HEK293 (cell line): ENCODE measurements around the gene DOCK4.
A peak's percentile ranks its signal among the peaks of the same experiment; 100 is the strongest.

Experiments used
- CTCF ChIA-PET: fragments of 350-600 bp; formaldehyde crosslinking; extraction: SDS; loops from one replicate; lab custom pipeline; 2021; ENCODE audit warnings: antibody characterized with exemption; lab: Yijun Ruan, JAX
- POLR2A ChIA-PET: fragments of 300-600 bp; formaldehyde crosslinking; extraction: SDS; loops from one replicate; lab custom pipeline; 2020; ENCODE audit warnings: antibody characterized with exemption, inconsistent platforms; lab: Yijun Ruan, JAX
- H3K27ac ChIP-seq: fragments of 200-500 bp; sonication (Bioruptor generic); 2 replicates; pipeline ENCODE4 v1.5.1; 2014; ENCODE audit warnings: low read depth, low read length, control low read depth, inconsistent platforms; ENCODE audit errors: extremely low read depth
- H3K36me3 ChIP-seq, 2 experiments: fragments of 200-500 bp in 1 of 2; sonication (Bioruptor generic) in 1 of 2; 1 replicate in 1 of 2; 2 replicates in 1 of 2; pipeline ENCODE4 v1.5.1; 2014 to 2017; ENCODE audit warnings: inconsistent platforms in 2 of 2, low read length in 2 of 2; ENCODE audit not compliant: control insufficient read depth in 2 of 2, insufficient read depth in 1 of 2
- H3K4me1 ChIP-seq: fragments of 200-500 bp; sonication (Bioruptor generic); 2 replicates; pipeline ENCODE4 v1.5.1; 2014; ENCODE audit warnings: mild to moderate bottlenecking, low read length, inconsistent platforms; ENCODE audit not compliant: control insufficient read depth, insufficient read depth
- H3K4me3 ChIP-seq: 2 replicates; pipeline ENCODE4 v1.5.1; 2011; ENCODE audit warnings: low read depth, mild to moderate bottlenecking, control low read depth, low read length, moderate library complexity
- H3K9me3 ChIP-seq: fragments of 200-500 bp; sonication (Bioruptor generic); 2 replicates; pipeline ENCODE4 v1.5.1; 2014; ENCODE audit warnings: low read depth, low read length, inconsistent platforms; ENCODE audit not compliant: control insufficient read depth, insufficient read depth
- GLI2 ChIP-seq: fragments of 450-650 bp; formaldehyde crosslinking; IDR thresholded peaks from 2 replicates; pipeline ENCODE4; 2017; ENCODE audit warnings: missing biosample characterization, missing genetic modification characterization, low read depth, borderline replicate concordance
- GLIS2 ChIP-seq: fragments of 450-650 bp; formaldehyde crosslinking; IDR thresholded peaks from 2 replicates; pipeline ENCODE4 v1.5.1; 2016; ENCODE audit warnings: missing biosample characterization, missing genetic modification characterization
- IKZF3 ChIP-seq: fragments of 450-650 bp; IDR thresholded peaks from 2 replicates; pipeline ENCODE4 v1.5.0; 2018; ENCODE audit warnings: missing biosample characterization, mild to moderate bottlenecking, missing genetic modification characterization, moderate library complexity
- KLF7 ChIP-seq: fragments of 450-650 bp; formaldehyde crosslinking; IDR thresholded peaks from 2 replicates; pipeline ENCODE4 v1.5.1; 2016; ENCODE audit warnings: missing biosample characterization, missing genetic modification characterization, borderline replicate concordance
- PBX3 ChIP-seq: sonication (generic); formaldehyde crosslinking; IDR thresholded peaks from 2 replicates; pipeline ENCODE4 v1.8.1; 2022; ENCODE audit warnings: mild to moderate bottlenecking, moderate library complexity, missing genetic modification reagents
- SCRT2 ChIP-seq: fragments of 450-650 bp; formaldehyde crosslinking; IDR thresholded peaks from 2 replicates; pipeline ENCODE4 v1.5.1; 2016; ENCODE audit warnings: missing biosample characterization, missing genetic modification characterization
- ZNF10 ChIP-seq: fragments of 450-650 bp; formaldehyde crosslinking; IDR thresholded peaks from 2 replicates; pipeline ENCODE4 v1.5.1; 2017; ENCODE audit warnings: missing biosample characterization, missing genetic modification characterization
- ZNF140 ChIP-seq: fragments of 450-650 bp; formaldehyde crosslinking; IDR thresholded peaks from 2 replicates; pipeline ENCODE4 v1.5.1; 2016; ENCODE audit warnings: missing biosample characterization, missing genetic modification characterization
- ZNF146 ChIP-seq: fragments of 450-650 bp; formaldehyde crosslinking; IDR thresholded peaks from 2 replicates; pipeline ENCODE4 v1.5.1; 2016; ENCODE audit warnings: missing biosample characterization, missing genetic modification characterization
- ZNF169 ChIP-seq: fragments of 450-650 bp; formaldehyde crosslinking; IDR thresholded peaks from 2 replicates; pipeline ENCODE4 v1.5.1; 2016; ENCODE audit warnings: missing biosample characterization, missing genetic modification characterization
- ZNF2 ChIP-seq: fragments of 450-650 bp; formaldehyde crosslinking; IDR thresholded peaks from 2 replicates; pipeline ENCODE4 v1.5.1; 2016; ENCODE audit warnings: missing biosample characterization, missing genetic modification characterization
- ZNF311 ChIP-seq: fragments of 450-650 bp; formaldehyde crosslinking; IDR thresholded peaks from 2 replicates; pipeline ENCODE4 v1.5.1; 2017; ENCODE audit warnings: missing biosample characterization, missing genetic modification characterization, borderline replicate concordance
- ZNF37A ChIP-seq: fragments of 450-650 bp; IDR thresholded peaks from 2 replicates; pipeline ENCODE4 v1.5.1; 2018; ENCODE audit warnings: missing biosample characterization, missing genetic modification characterization
- ZNF394 ChIP-seq: fragments of 450-650 bp; formaldehyde crosslinking; IDR thresholded peaks from 2 replicates; pipeline ENCODE4 v1.5.1; 2016; ENCODE audit warnings: missing biosample characterization, missing genetic modification characterization, mild to moderate bottlenecking, moderate library complexity, borderline replicate concordance
- ZNF549 ChIP-seq: fragments of 450-650 bp; IDR thresholded peaks from 2 replicates; pipeline ENCODE4 v1.5.1; 2018; ENCODE audit warnings: missing biosample characterization, missing genetic modification characterization, mild to moderate bottlenecking, inconsistent platforms, moderate library complexity
- ZNF629 ChIP-seq: fragments of 450-650 bp; formaldehyde crosslinking; IDR thresholded peaks from 2 replicates; pipeline ENCODE4 v1.5.1; 2017; ENCODE audit warnings: missing biosample characterization, missing genetic modification characterization
- ZNF660 ChIP-seq: fragments of 450-650 bp; IDR thresholded peaks from 2 replicates; pipeline ENCODE4 v1.5.1; 2018; ENCODE audit warnings: missing biosample characterization, mild to moderate bottlenecking, missing genetic modification characterization
- ZNF830 ChIP-seq: fragments of 450-650 bp; IDR thresholded peaks from 2 replicates; pipeline ENCODE4 v1.5.0; 2018; ENCODE audit warnings: missing biosample characterization, missing genetic modification characterization, low read depth, mild to moderate bottlenecking, moderate library complexity
- TF ChIP-seq, protein P1 (sequence below): fragments of 450-650 bp; formaldehyde crosslinking; IDR thresholded peaks from 2 replicates; pipeline ENCODE4 v1.5.1; 2016; ENCODE audit warnings: missing biosample characterization, missing genetic modification characterization

DOCK4 gene

DNA sequence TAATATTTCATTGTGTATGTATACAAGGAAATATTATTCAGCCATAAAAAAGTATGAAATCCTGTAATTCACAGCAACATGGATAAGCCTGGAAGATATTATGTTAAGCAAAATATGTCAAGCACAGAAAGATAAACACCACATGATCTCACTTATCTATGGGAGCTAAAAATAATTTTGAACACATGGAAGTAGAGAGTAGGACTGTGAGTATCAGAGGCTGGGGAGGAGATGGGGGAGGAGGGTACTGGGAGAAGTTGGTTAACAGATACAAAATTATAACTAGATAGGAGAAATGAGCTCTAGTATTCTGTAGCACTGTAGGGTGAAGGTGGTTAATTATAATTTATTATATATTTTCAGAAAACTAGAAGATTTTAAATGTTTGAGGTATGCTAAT lies 132.7 kb downstream of the DOCK4 start:
- no peaks in the 10 kb centered on the region for H3K4me1 ChIP-seq
- H3K27ac ChIP-seq = no peak overlapping the region
- TF ChIP-seq IKZF3 (tag by site-specific recombination) = no peak
- TF ChIP-seq KLF7 (tag by site-specific recombination) = no peak
- TF ChIP-seq ZNF146 (tag by site-specific recombination) = peak; percentile 67
- TF ChIP-seq, all 188 proteins: peak for 1
- POLR2A ChIA-PET = no interaction called here
- CTCF ChIA-PET = no interaction called here
- Histone ChIP-seq H3K4me3 (no peak overlapping the region), H3K9me3 (no peaks in the 10 kb centered on the region), H3K36me3 (no peaks in the 10 kb centered on the region)

- no peaks in the 10 kb centered on the region for H3K36me3 ChIP-seq
- POLR2A ChIA-PET = no interaction called here
- CTCF ChIA-PET = interaction anchor here (1.3 kb wide), 1 partner anchor 310 kb away, joined by 3 read pairs; no protein-coding TSS in a partner anchor
- H3K27ac ChIP-seq = no peak overlapping the region
- TF ChIP-seq ZNF169 (no peak), ZNF10 (tag by site-specific recombination) (peak; percentile 52; the same call in 1 of the 2 replicates), ZNF549 (no peak)
- no peak overlapping the region for H3K4me3 ChIP-seq
- H3K4me1 ChIP-seq = no peaks in the 10 kb centered on the region
- H3K9me3 ChIP-seq = no peaks in the 10 kb centered on the region
These were observed 133.5 kb downstream of the DOCK4 start for GRCh38 chr7:112072541-112073245.

DNA sequence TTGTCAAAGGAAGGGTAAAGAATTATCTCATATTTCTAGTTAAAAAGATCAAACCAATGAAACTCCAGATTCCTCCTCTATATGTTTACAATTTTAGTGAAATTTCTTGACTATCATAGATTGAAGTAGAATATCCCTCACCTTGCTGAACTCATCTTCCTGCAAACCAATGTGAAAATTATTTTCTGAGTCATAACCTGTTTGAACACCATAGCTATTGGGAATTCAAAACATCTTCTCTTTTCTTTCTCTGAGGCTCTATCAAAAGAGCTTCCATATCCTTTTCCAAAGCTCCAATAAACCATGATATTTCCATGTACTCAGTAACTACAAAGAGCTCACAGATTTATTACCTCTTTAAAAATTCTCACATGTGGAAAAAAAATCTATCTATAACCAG lies 134.3 kb downstream of the DOCK4 start:
- ChIA-PET CTCF (interaction anchor here (1.3 kb wide), 1 partner anchor 309 kb away, joined by 3 read pairs; no protein-coding TSS in a partner anchor), POLR2A (no interaction called here)
- Histone ChIP-seq H3K9me3 (no peaks in the 10 kb centered on the region), H3K4me3 (no peak overlapping the region), H3K4me1 (peaks cover 5% of the 10 kb centered on the region), H3K36me3 (no peaks in the 10 kb centered on the region), H3K27ac (no peak overlapping the region)
- TF ChIP-seq ZNF660 (tag by site-specific recombination) (no peak), SCRT2 (peak; percentile 50), ZNF830 (tag by site-specific recombination) (no peak), ZNF394 (tag by site-specific recombination) (no peak)

DNA sequence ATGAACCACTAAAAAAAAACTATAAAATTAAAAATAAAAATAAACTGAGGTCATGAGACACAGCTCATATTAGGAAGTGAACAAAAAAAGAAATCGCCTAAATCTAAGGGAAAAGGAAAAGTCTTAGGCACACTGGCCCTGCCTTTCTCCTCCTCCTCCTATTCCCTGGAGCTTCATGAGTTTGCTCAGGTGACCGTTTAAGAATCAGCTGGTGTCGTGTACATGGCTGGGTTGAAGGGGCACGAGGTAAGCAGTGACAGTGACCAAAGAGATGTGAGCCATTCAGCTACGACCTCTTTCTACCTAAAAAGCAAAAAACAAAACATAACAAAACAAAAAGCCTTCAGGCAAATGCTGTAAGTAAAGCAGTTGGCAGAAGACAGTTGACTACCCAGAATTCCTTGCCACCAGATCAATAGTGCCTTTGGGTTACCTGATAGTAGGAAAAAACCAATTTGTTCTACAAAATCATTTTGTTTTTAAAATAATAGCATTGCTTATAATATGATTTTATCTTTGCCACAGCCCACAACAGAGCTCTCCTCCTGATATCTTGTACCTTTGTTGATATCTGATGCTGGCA lies 135.4 kb downstream of the DOCK4 start:
- ChIA-PET CTCF (interaction anchor here (1.6 kb wide), 1 partner anchor 20 kb away, joined by 3 read pairs; no protein-coding TSS in a partner anchor), POLR2A (interaction anchor here (0.6 kb wide), 1 partner anchor 171 kb away, joined by 4 read pairs; no protein-coding TSS in a partner anchor)
- Histone ChIP-seq H3K27ac (no peak overlapping the region), H3K9me3 (no peaks in the 10 kb centered on the region), H3K36me3 (no peaks in the 10 kb centered on the region), H3K4me1 (peaks cover 5% of the 10 kb centered on the region), H3K4me3 (no peak overlapping the region)
- TF ChIP-seq ZNF394 (tag by site-specific recombination) = no peak
- TF ChIP-seq ZNF37A (tag by site-specific recombination) = no peak
- no peak for TF ChIP-seq ZNF311 (tag by site-specific recombination)
- no peak for TF ChIP-seq ZNF629

DNA sequence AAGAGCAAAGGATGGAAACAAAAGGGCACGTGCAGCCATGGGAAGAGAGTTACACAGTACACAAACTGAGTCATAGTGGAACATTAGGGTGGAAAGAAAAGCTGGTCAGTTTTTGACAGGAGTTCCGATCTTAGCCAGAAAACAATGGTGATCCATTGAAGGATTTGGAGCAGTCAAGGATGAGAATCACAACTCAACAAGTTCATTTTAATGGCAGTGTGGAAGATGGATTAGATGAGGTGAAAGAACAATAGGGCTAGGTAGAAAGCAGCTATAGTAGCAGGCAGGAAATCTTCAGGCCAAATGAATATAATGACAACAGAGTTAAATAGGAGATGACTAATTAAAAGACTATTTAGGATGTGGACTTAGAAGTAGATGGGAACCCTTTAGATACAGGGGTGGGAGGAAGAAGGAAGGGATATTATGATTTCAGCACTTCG lies 136.3 kb downstream of the DOCK4 start:
- no peak overlapping the region for H3K27ac ChIP-seq
- CTCF ChIA-PET = interaction anchor here (1.6 kb wide), 1 partner anchor 20 kb away, joined by 3 read pairs; no protein-coding TSS in a partner anchor
- POLR2A ChIA-PET = no interaction called here
- H3K9me3 ChIP-seq = no peaks in the 10 kb centered on the region
- TF ChIP-seq ZNF146 (tag by site-specific recombination) (peak; percentile 71), GLI2 (tag by site-specific recombination) (no peak), ZNF2 (tag by site-specific recombination) (no peak), ZNF140 (tag by site-specific recombination) (no peak), GLIS2 (tag by site-specific recombination) (no peak), PBX3 (CRISPR knock-in tag) (no peak)
- TF ChIP-seq, protein P1, sequence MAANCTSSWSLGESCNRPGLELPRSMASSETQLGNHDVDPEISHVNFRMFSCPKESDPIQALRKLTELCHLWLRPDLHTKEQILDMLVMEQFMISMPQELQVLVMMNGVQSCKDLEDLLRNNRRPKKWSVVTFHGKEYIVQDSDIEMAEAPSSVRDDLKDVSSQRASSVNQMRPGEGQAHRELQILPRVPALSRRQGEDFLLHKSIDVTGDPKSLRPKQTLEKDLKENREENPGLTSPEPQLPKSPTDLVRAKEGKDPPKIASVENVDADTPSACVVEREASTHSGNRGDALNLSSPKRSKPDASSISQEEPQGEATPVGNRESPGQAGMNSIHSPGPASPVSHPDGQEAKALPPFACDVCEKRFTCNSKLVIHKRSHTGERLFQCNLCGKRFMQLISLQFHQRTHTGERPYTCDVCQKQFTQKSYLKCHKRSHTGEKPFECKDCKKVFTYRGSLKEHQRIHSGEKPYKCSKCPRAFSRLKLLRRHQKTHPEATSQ = no peak
- TF ChIP-seq, all 188 proteins: peak for 1
- H3K36me3 ChIP-seq = no peaks in the 10 kb centered on the region
- H3K4me3 ChIP-seq = no peak overlapping the region
- peaks cover 5% of the 10 kb centered on the region for H3K4me1 ChIP-seq
